Left renal cortex interstitium (tissue), 4 donors: ENCODE data around the gene ZFP36L1. TPM values are rescaled to one million over a fixed set of nuclear protein-coding genes. Genes with fewer than 3 reads are reported as not detected.

Experiments used
- DNase-seq, 4 donors: peaks; one replicate each; pipeline ENCODE4 v3.0.0-alpha.2; 2013; ENCODE audit warnings: low read depth in 4 of 4, low spot score in 2 of 4, missing footprints in 1 of 4
- polyA plus RNA-seq, 4 donors: library from polyadenylated mRNA; unstranded; fragments of 120-200 nt; gene quantifications; one replicate each; pipeline ENCODE4 v1.2.1, GENCODE V29; 2013; ENCODE audit not compliant: insufficient read length in 4 of 4

Gene ZFP36L1
- polyA plus RNA-seq, 4 donors, result 241 to 293 (median 268) TPM

DNA sequence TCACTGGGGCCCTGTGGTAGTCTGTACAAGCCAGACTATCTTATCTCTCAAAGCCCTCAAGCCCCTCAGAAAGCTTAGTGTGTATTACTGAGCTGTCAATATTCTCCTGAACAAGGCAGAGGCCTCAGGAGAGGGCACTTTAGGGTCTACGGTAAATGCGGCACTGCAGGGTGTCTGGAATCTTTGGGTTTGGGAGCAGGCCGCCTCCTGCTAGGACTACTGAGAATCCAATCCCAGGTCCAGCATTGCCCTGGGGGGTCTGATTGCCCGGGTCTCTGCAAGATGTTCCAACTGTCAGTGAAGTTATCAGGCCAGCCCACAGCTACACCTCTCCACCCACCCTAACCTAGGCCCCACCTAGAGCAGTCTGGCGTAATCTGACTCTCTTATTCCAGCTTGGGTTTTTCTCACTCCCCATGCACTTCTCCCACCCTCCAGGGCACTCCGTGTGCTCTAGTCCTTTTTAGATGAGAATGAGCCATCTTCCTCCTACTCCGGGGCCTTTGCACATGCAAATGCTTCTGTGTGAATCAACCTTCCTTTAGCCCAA is 4.3 kb upstream of the ZFP36L1 start:
- DNase-seq, result no peak

DNA sequence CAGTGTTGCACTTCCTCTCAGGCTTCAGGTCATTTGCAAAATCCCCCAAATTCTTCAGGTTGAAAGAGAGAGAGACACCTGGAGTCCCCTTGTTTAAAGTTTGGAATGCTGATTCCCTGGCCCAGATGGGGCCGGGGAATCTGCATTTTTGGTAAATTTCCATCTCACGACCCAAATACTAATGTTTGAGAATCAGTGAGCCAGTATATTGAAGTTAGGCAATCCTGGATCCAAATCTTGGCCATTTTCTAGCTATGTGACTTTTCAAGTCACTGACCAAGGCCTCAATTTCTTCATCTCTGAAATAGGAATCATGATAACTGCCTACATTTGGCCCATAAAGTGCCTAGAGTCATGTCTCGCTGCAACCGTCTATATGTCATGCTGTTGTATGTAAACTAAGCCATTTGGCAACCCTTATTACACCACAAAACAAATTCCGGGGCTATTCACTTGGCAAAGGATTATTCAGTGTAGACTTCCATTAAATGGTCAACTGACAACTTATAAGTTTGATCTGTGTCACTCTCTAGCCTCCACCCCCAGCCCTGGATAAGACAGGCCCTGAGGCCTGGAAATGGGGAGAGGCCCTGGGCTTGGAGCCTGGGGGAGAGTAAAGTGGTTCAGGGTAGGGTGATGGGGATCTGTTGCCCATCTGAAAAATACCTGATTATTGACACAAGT is 3.7 kb upstream of the ZFP36L1 start:
- peak in 1 of 4 donors; percentile 17 for DNase-seq

DNA sequence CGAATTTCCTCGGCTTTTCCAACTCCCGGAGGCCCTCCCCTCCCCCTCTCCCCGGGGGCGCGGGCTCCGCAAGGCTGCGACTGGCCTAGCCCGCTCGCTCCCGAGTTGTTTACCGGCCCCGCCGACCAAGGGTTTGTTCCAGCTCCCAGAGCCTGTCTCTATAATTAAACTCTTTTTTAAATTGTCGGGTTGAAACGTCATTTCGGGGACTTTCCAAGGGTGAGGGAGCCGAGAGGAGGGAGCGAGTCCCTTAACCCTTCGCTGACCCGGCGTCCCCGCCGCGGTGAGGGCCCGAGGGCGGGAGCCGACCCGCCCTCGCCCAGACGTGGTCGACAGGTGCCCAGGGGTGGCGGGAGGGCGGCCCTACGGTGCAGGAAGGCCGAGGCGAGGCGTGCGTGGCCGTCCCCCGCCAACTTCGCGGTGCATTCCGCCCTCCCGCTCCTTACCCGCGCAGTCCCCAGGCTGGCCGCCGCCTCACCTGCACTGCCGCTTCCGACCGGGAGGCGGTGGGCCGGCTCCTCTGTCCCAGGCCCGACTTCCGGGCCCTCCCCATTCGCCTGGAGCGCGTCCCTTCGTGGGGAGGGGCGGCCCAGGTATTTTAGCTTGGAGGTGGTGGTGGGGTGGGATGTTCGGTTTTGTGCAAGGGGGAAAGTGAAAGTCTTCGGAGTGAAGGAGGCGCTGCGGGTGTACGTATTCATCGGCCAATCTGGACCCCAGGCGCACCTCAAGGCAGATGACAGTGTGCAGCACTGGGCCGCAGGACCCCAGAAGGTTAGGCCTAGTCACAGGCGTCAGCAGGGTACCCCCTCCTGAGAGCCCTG is 2.9 kb upstream of the ZFP36L1 start:
- peak in 1 of 4 donors; percentile 71 for DNase-seq

DNA sequence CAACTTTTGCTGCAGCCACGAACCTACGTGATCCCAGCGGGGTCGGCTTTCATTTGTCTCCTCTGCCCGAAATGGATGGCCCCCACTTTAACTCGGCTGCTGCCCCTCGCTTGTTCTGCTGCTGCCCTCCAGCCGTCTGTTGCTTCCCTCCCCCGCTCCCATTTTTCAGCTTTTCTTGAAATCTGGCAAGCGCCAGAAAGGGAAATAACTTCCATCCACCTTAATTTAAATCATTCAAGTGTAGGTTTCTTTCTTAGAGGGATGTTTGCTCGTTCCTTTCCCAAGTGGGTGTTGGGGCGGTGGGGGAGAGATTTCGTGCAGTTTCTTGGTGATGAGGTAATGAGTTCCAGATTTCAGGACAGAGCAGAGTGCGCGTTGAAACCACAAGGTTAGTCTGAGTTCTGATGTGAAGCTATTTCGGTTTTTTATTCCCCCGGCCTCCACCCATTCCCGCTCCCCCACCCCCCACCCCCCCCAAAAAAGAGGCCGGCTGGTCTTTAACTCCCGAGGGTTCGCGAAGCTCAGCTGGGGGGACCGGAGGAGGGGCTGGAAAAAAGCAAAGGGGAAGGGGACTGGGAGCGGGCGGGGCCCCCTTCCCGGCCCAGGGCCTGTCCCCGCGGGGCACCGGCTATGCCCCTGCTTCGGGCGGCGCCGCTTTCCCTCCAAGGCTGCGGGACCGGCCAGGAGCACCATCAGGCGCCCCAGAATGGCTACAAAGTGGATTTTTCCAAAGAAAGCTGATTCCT is 2.2 kb upstream of the ZFP36L1 start:
- peak in 1 of 4 donors; percentile 66 for DNase-seq

DNA sequence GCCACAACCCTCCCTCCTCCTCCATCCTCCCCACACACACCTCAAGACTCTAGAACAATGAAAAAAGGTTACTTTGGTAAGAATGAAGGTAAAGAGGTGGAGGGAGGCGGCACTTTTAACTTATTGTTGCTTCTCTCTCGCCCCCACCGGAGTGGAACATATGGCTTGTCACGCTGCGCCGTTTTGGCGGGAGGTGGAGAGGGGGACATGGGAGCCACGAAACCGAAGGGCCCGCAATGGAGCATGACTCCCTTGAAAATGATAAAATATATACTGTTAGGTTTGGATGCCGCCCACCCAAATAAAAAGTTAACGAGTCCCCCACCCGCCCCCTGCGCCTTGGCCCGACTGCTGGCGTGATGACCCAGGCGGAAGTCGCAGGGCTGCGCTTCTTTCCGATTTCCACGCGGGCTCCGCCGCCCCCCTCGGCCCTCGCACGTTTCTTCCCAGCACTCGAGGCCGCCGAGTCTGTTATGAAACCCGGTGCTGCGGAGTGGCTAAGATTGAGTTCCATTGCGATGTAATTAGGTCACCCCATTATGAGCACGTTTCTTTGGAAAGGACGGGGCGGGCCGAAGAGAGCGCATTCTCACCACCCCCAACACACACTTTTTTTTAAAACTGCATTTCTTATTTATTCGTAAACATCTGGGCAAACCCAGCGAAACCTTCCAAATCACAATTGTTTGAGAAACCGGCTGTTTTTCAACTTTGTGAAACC is 1.4 kb upstream of the ZFP36L1 start:
- no peak for DNase-seq

DNA sequence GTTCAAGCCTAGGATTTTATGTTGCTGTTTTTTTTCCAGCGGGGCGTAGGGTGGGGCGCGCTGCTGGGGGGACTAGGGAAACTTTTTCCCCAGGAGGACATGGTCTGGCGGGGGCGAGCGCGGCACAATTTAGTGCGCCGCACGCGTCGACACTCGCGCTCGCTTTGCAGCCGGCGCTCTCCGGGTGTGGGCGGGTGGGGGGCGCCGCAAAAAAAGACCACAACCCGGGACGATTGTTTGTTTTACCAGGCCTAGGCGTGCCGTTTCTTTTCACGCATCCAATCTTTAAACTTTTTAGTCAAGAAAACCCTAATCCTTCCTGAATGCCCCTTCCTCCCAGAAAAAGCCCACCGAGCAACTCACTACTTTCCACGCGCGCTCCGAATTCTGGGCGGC is 865 bp upstream of the ZFP36L1 start:
- no peak for DNase-seq

DNA sequence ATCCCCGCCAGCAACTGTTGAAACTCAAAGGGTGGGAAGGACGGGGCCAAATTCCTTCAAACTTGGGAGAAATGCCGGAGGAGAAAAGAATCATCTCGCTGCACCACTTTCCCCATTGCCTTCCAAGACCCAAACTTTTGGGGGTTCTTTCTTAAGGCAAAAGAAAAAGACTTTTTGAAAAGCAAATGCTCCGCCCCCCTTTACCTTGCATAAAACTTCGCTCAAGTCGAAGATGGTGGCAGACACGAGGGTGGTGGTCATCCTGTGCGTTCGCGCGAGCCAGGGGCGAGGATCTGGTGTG is 239 bp downstream of the ZFP36L1 start:
- no peak for DNase-seq

DNA sequence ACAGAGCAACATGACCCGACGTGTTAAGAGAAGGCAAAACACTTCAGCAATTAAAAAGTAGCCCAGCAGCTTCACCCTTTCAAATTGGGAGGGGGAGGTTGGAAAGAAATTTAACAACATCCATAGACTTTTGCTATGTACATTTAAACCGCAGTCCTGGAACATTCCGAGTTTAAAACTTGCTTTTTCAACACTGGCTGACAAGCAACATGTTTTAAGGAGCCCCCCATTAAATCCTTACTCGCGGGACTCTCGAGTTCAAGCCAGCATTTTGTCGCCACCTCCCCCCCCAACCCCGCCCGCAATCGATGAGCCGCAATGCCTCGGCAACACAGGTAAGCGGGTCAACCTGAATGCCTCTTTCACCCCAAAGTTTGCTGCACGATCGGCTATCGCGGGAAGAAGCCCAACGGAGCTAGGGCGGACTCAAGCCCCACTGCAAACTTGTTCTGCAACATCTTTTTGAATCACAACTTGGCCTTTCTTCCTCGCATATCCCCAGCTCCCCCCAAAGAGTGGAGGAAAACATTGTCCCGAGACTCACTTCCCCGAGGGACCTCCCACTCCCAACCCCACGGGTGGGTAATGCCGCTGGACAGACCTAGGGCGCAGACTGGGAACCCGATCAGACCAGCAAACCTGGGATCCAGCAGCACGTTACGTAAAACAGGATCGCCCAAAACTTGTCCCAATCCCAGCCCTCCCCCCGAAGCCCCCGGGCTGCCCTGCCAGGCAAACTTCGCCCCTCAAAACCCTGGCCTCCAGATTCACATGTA is 777 bp downstream of the ZFP36L1 start:
- DNase-seq, result no peak

DNA sequence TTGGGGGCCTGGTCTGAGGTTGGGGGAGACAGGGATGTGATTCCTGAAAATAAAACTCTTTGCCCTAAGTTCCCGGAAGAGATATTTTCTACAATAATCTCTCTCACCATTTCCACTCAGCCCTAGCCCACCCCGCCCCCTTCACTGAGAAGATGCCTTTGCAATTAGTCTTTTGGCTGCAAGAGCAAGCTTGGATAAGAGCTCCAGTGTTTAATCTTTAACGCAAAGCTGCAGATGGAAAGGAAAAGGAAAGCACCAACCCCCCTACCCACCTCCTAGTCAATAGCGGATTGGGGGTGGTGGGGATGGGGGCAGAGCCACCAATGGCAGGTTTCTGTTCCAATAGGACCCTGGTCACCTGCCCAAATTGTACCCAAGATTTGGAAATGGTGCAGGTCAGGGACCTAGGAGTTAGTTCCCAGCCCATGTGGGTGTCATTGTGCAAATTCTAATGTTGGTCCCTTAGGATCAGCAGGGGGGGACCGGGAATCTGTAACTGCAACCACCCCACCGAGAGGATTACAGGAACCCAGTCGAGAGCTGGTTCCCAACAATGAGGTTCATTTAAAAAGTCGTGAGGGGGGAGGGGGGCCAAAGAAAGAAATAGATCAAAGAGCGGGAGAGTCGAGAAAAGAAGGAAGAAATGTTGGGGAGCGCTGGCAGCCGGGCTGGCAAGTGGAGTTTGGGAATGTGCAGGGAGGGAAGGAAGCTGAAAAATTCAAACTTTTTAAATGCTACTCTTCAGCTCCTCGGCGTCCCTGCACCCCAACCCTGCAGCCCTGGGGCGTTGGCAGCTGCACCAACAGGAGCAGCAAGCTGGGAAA is 1.6 kb downstream of the ZFP36L1 start:
- peak in 1 of 4 donors; percentile 29 for DNase-seq

DNA sequence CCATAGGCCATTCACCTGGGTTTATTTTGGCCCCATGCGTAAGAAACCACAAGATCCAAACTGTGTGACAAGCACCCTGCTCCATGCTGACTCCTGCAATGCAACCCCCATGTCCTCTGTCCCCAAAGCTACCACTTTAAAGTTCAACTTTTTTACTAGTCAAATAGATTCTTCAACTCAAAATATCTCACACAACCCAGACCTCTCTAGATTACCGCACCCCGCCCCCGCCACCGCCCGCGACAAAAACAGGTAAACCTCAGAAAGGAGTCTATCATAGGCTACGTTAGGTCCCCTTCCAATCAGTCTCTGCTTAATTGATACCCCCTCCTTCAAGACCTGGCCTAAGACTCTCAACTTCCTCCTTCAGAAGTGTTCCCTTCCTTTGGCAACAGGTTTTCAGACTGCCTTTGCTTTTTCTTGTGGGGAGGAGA is 2.2 kb downstream of the ZFP36L1 start:
- peak in 1 of 4 donors; percentile 15 for DNase-seq

DNA sequence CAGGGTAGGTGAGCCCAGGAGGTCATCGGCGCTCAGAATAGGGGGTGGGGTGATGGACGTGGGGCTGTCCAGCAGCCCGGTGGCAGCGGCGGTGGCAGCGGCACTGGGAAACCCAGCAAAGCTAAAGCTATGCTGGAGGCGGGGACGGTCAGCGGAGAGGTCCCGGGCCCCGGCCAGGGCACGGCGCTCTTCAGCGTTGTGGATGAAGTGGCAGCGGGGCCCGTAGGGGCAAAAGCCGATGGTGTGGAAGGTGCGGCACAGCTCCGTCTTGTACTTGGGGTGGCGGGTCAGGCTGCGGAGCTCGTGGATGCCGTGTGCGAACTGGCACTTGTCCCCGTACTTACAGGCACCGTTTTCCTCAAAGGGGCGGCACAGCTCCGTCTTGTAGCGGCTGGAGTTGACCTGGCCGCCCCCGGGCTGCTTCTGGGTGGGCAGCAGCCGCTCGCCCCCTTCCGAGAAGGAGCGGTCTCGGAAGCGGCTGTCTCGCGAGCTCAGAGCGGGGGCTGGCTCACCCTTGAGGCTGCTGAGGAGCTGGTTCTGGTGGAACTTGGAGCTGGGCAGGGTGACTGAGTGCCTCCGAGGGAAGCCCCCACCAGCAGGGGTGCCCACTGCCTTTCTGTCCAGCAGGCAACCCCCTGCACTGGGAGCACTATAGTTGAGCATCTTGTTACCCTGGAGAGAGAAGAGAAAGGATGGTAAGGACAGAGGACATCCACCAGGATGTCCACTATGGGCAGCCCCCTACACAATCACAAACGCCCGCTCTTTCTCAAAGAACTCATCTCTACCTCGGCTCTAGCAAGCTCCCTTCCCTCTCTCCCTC is 2.8 kb downstream of the ZFP36L1 start:
- no peak for DNase-seq

DNA sequence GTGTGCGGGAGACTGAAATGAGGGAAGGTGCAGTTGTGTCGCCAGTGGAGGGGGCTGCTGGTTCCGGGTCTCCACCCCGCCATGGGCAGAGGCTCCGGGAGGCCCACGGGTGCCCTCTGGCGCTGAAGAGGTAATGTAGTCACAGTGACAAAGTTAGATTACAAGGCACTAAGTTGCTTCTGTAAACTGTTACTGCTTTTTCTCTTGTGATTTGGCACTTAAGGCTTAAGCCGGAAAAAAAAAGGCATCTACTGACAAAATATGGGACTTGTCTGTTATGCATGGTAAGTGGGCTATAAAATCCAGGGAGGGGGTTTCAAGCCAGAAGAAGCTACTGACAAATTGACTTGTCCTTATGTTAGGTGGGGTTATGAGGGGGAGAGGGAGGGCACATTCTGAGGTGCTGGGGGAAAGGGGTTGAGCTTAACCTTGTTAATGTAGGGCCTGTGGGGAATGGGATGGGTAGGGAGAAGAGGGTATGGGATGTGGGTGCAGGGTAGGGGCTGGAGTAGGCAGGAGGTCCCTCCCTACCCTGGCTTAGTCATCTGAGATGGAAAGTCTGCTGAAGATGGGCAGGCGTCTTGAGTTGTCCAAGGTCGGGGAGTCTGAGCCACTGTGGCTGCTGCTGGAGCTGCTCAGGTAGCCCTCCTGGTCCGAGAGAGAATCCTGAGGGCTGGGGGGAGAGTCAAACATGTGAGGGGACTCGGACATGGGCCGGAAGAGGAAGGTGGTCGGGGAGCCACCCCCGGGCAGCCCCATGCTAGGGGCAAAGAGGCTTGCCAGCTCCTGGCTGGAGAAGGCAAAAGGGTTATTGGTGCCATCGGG is 3.7 kb downstream of the ZFP36L1 start:
- peak in 1 of 4 donors; percentile 70 for DNase-seq

DNA sequence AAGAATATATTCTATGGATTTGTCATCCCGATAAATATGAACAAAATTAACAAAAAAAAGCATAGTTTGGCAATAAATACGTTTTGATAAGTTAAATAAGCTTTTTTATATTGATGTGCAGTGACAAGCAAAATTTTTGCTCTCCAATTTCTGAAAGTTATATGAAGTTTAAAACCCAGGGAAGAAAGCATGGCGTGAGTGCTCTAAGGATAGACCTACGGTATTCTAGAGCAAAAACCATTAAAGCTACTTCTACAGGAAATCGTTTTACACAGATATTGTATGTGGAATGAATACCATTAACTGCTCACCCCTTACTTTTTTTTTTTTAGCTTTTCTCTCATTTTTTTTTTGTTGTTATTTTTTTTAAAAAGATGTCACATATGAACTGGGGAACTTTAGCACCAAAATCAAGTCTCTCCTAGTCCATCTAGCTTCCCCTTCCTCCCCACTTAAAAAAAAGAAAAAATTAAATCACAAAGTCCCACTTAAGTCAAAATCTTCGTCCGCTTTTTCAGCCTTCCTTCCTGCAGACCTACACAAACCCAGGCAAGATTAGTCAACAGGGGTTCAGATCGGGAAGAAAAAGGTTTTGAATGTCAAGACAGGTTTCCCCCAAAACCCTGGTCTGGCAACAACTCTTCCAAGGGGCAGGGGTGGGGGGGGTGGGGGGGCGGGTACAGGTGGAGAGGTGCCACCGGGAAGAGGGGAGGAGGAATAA is 4.4 kb downstream of the ZFP36L1 start:
- no peak for DNase-seq

DNA sequence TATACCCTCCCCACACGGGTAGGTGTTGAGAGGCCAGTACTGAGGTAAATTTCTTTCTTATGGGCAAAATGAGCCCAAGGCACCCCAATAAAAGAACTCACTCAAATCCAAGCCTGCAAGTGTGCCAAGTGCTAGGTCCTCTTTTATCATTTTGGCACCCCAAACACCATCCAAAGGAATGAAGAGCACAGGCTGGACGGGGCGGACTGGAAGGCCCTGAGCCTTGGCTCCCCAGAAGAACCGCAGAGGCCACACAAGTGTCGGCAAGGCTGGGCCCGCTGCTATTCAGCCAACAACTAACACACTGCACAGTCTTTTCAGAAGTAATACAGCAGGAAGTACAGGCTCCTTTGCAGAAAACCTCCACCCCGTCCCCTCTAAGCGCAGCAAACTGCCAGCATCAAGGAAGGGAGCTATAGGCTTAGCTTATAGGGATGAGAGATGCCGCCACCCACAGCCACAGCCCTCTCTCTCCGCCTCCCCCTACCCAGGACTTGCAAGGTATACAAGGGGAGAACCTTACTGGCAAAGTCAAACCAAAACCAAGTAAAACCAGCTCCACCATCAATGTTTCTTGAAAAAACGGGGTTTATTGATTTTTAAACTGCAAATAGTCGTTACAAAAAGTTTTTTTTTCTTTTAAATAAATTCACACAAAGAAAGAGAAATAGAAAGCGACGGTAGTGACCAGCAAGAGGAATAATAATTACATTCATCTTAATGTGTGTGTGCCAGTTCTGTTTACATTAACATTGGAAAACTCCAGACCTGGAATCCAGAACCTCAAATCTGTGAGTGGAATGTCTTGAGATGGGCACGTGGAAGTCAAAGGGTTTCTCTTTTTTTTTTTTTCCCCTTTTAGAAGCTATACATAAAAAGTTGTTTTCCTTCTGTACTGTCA is 5.5 kb downstream of the ZFP36L1 start:
- no peak for DNase-seq

DNA sequence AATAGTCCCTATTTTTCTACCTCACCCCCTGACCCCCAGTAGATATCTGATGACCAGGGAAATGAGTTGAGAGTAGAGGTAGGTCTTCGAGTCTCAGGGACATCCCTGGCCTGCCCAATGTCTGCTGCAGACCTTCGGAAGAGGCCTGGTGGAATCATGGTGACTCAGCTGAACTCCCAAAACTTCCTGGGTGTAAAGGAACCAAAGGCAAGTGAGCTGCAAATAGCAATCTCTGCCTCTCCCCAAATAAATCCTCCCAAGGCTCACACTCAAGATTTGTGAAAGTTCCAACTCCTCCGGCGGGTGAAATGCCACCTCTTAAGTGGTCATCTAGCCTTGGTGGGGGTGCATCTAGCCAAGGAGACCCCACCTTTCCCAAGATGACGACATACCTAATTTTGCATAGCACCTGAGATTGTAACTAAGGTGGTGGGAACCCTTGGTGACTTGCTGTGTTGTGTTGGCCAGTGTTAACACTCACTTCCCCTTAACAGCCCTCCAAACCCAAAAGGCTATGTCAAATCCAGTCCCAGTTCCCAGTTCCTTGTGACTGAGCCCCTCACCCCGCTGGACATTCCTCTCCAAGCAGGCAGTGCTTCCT is 6.3 kb downstream of the ZFP36L1 start:
- no peak for DNase-seq
